HG02840 (cell line): ENCODE measurements around the gene FUT6.
A peak's percentile ranks its signal among the peaks of the same experiment; 100 is the strongest.

Experiments
- ATAC-seq: cut with Tn5 transposase; IDR thresholded peaks from one replicate; pipeline ENCODE4 v1.9.1; 2021; ENCODE audit warnings: mild to moderate bottlenecking, moderate library complexity, moderate number of reproducible peaks; ENCODE audit not compliant: unreplicated experiment, low FRiP score

The FUT6 gene

GRCh38 chr19:5828661-5829566, 10.6 kb downstream of the FUT6 start:
- no peak for ATAC-seq

- ATAC-seq, result peak; percentile 69
Observed at GRCh38 chr19:5827891-5828660, 11.4 kb downstream of the FUT6 start.

GRCh38 chr19:5827342-5827890, 12.1 kb downstream of the FUT6 start:
- ATAC-seq, result peak; percentile 50

DNA sequence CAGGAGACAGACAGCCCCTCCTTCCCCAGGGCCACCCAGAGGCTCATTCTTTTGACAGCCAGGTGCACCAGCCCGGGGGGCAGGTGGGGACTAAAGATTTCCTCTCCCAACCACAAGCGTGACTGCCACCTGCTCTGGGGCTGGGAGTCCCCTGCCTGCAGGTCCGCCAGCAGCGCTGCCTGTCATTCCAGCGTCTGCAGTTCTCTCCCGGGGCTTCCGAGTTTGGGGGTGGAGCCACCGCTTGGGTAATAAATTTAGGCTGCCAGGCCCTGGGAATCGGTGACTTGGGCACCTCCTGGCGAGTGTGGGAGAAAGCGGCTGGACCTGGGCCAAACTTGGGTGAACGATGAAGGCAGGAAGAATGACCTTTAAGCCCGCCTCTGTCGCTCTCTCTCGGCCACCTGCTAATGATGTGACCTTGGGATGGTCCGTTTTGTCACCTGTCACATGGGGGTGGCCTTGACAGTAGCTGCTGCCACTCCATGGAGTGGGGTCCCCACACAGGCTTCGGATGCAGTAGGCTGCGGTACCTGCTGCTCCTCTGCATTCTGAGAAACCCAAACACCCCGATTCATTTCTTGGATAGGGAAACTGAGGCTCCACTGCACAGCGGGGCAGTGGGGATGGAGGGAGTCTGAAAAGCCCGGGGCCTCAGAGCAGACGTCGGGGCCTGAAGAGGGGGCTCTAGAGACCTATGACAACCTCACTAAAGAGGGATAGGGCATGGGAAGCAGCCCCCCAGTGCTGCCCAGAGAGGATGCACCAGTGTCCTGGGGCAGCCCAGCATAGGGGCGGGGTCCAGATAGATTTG, 12.8 kb downstream of the FUT6 start:
- ATAC-seq, result no peak

DNA sequence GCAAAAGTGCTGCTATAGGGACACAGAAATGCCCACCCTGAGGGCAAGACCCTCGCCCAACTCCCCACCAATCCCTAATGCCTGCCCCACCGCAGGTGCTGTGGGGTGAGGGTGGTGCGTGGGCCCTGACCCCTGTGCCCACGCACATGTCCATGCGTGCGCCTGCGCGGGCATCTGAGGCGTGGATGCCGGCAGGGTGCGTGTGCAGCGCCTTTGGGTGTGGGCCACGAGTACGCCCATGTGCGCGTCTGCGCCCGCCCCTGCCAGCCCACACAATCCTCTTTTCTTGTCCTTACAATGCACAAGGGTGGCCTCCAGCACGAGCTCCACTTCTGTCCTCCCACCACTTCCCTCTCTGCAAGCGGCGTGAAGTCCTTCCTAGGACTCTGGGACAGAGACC, 14.3 kb downstream of the FUT6 start:
- no peak for ATAC-seq

- no peak for ATAC-seq
Observed at GRCh38 chr19:5824751-5825150, 14.8 kb downstream of the FUT6 start.

DNA sequence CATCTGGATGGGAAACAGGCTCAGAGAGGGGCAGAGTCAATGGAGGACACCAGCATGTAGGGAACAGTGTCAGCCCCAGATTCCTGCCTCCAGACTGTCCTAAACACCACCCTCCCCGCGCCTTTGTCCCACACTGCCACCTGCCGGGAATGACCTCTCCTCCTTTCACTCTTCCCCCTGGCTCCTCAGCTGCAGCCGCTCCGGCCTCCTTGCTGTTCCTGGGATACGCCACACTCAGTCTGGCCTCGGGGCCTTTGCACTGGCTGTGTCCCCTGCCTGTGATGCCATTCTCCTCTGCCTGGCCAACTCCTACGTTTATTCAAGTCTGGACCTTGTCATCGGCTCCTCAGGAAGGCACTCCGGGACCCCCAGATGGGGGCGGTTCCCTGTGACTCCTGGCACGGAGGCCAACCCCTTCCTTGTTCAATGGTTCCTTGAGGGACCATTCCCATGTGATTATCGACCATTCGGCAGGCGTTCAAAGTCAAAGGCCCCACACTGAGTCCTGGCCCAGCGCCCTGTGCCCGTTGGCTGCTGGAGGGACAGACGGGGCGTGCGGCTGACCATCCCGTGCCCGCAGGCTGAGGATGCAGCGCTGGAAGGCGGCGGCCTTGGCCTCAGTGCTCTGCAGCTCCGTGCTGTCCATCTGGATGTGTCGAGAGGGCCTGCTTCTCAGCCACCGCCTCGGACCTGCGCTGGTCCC, 15.8 kb downstream of the FUT6 start:
- no peak for ATAC-seq

GRCh38 chr19:5822181-5822844, 17.2 kb downstream of the FUT6 start:
- no peak for ATAC-seq

DNA sequence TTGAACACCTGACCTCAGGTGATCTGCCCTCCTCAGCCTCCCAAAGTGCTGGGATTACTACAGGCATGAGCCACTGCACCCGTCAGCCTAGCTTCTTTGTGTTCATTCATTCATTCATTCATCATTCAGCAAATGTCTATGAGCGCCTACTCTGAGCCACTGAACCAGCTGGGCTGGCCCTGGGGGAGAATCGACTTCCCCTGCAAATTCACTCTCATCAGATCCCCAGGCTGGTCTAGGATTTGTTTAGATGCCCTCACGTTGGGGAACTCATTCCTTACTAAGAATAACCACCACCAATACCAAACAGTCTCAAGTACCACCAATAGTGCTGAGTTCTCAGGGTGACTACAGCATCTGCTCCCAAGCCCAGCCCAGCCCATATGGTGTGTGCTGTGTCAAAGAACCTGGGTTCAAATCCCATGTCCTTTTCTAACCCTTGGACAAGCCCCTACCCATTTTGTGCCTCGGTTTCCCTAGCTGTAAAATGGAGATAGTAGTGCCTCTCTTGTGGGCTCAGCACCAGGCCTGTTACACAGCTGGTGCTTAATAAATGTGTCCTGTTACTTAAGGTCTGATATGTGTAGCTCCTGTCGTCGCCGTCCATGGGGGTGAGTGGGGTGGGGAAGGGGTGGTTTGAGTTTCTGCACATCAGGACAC, 17.9 kb downstream of the FUT6 start:
- ATAC-seq, result no peak

GRCh38 chr19:5820785-5821184, 18.7 kb downstream of the FUT6 start:
- ATAC-seq, result no peak

DNA sequence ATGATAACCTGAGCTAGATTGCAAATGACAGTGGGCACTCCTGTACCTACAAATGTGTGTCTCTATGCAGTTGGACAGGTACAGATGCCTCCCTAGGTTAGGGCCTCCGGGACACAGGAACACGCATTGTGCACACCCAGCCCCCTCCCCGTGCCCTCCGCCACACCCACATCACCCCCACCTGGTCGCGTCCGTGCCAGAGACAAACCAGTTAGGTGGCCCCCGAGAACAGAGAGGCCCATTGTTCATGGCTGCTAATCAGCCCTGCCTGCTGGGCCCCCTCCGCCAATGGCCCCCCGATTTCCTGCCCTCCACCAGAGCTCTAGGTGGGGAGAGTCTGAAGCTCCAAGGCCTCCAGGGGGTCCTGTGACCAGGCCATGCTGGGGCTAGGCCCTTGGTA, 20.9 kb downstream of the FUT6 start:
- no peak for ATAC-seq

DNA sequence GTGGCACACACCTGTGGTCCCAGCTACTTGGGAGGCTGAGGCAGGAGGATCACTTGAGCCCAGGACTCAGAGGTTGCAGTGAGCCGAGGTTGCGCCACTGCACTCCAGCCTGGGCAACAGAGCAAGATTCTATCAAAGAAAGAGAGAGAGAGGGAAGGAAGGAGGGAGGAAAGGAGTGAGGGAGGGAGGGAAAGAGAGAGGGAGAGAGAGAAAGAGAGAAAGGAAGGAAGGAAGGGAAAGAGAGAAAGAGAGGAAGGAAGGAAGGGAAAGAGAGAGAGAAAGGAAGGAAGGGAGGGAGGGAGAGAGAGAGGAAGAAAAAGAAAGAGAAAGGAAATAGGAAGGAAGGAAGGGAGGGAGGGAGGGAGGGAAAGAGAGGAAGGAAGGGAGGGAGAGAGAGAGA, 22.3 kb downstream of the FUT6 start:
- no peak for ATAC-seq

- no peak for ATAC-seq
Observed at GRCh38 chr19:5814852-5815246, 24.7 kb downstream of the FUT6 start.

DNA sequence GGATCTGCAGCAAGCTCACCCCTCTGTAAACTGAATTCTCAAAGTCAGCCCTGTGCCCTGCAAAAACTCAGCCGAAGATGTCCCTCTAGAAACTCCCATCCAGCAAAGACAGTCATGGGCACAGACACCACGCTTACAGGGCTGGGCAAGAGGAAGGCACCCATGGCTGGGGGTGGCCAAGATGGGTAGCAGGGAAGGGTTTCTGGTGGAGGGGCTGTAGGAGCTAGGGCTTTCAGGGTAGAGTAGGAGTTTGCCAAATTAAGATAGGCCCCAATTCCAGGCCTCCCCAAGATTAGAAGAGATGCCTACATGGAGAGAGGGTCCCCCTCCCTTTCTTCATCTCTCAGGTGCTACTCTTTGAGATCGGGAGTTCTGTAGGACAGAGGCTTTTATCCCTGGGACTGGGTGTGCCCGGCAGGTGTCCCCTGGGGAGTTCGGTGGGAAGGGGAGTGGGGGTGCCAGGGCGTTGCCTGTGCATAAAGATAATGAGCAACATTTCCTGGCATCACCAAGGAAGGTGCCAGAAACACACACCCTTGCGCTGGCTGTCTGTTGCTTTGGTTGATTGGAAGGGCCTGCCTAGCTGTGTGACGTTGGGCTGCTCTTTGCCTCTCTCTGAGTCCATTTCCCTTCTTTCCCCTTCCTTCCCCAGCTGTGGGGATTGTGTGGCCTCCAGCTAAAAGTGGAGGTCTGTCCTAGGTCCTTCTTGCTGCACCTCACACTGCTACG, 25.2 kb downstream of the FUT6 start:
- no peak for ATAC-seq

- ATAC-seq, result no peak
Observed at GRCh38 chr19:5811117-5811516, 28.4 kb downstream of the FUT6 start.

DNA sequence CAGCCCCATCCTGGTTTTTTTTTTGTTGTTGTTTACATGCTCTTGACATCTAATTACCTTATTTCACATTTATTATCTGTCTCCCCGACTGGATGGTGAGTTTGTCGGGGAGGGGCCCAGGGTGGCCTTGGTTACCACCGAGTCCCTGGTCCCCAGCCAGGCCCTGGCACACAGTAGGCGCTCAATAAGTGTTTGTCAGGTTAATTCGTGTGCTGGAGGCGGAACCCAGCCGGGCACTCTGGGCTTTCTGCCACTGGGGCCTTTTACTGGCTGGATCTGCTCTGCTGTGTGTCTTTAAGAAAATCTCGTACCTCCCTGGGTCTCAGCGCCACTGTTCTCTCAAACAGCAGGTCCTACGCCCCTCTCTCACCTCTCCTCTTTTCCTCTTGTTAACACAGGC, 30.0 kb downstream of the FUT6 start:
- ATAC-seq, result no peak

DNA sequence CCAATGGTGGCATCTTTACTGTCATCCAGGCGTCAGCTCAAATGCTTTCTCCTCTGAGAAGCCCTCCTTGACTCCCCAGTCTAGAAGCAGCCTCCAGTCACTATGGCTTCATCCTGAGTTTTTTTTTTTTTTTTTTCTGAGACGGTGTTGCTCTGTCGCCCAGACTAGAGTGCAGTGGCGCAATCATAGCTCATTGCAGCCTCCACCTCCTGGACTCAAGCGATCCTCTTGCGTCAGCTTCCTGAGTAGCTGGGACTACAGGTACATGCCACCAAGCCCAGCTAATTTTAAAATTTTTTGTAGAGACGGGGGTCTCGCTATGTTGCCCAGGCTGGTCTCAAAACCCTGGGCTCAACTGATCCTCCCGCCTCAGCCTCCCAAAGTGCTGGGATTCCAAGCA, 30.4 kb downstream of the FUT6 start:
- no peak for ATAC-seq

DNA sequence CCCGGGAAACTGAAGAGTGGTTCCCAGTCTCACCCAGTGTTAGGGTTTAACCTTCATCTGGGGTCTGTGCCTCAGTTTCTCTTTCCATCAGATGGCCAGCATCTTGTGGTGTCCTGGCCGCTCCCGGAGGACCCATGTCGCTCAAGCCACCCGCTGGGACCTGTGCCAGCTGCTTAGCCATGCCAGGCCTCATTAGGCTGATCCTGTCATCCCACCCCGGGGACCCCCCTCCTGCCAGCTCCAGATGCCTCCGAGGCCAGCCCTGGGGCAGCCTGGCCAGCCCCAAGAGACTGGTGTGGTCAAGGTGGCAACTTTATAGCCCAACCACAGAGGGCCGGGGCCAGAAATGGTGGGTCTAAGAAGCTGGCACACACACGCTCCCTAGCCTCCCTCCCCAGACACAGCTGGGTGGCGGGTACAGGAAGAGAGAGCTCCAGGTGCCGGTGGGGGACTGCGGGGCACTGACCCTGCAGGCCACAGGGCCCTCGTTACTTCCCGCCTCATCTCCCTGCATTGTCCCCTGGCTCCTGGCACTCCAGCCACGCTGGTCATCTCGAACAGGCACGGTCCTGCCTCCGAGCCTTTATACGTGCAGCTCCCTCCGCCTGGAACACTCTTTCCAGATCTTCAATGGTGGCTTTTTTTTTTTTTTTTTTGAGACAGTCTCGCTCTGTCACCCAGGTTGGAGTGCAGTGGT, 31.2 kb downstream of the FUT6 start:
- ATAC-seq, result no peak
